Activated CD8-positive, alpha-beta memory T cell treated with anti-CD3 and anti-CD28 coated beads, Interleukin-2, amount 50 U/mL, for 24 hours (primary cell): Measurements from ENCODE around the gene TMEM132D.

ENCODE experiments used
- DNase-seq: peaks from one replicate; pipeline ENCODE4 v3.0.0-alpha.2; 2020; ENCODE audit errors: extremely low read depth

Gene TMEM132D

DNA sequence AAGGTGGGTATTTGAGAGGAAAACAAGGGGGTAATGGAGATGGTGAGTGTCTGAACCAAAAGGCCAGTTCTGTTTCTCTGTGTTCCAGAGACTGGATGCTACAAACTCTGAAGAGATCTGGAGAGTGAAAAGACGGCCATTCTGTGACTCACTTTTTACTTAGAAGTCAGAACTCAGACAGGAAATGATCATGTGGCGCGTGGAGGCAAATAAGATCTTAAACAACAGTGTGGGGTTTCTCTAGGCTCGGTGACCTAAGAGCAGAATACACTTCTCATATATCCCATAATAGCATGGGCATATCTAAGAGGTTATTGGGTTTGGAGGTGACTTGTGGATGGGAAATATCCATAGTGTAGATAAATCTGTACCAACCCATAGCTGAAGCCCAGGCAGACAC, 463.5 kb downstream of the TMEM132D start:
- no peak for DNase-seq

DNA sequence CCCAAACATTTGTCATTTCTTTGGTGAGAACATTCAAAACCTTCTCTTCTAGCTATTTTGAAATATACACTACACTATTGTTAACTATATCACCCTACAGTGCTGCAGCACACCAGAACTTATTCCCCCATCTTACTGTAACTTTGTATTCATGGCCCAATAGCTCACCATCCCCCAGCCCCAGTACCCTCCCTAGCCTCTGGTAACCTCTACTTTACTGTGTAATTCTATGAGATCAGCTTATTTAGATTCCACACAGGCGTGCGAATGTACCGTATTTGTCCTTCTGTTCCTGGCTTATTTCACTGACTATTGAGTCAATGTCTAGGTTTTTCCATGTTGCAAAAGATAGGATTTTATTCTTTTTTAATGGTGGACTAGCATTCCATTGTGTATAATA, 469.0 kb downstream of the TMEM132D start:
- DNase-seq: no peak

DNA sequence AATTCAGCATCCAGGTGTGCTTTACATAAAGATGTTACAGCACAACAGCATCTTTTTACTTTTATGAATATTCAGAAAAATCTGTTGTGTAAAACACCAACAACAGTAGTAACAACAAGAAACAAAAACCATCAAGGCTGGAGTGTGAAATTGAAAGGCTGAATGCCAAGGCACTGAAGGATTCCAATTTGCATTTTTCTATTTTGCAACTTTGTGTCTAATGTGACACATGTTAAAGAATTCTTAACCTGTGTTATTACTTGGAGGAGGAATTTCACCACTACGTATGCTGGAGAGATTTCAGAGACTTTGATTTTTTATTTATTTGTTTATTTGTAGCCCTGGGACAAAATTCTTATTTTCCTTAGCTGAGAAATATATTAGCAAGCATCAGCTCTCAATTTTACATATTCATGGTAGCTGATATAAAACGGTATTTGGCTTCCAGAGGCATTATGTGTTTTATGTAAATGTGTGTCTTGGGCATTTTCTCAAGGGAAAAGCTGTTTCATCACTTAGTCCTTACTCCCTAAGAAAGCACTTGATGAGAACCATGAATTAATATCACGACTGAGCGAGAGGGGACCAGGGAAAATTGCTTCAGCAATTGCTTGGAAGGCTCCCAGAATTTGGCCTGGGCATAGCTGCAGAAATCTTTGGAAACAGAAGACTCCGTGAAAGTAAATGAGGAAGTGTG, 475.4 kb downstream of the TMEM132D start:
- no peak for DNase-seq

- no peak for DNase-seq
These were observed 480.7 kb downstream of the TMEM132D start for GRCh38 chr12:129423041-129423580.

GRCh38 chr12:129413295-129413694, 490.5 kb downstream of the TMEM132D start:
- no peak for DNase-seq

- no peak for DNase-seq
These were observed 494.5 kb downstream of the TMEM132D start for GRCh38 chr12:129409281-129409680.

DNA sequence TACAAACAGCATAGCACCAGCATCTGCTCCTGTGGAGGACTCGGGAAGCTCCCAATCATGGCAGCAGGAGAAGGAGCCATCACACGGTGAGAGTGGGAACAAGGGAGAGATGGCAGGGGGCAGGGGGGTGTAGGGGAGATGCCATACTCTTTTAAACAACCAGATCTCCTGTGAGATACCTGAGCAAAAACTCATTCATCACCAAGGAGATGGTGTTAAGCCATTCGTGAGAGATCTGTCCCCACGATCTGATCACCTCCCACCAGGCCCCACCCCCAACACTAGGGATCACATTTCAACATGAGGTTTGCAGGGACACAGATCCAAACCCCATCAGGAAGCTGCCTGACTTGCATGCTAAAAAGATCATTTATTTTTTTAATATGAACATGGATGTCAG, 499.3 kb downstream of the TMEM132D start:
- DNase-seq: no peak

GRCh38 chr12:129401572-129401971, 502.3 kb downstream of the TMEM132D start:
- DNase-seq: no peak

- DNase-seq: no peak
These were observed 509.5 kb downstream of the TMEM132D start for GRCh38 chr12:129394177-129394825.

DNA sequence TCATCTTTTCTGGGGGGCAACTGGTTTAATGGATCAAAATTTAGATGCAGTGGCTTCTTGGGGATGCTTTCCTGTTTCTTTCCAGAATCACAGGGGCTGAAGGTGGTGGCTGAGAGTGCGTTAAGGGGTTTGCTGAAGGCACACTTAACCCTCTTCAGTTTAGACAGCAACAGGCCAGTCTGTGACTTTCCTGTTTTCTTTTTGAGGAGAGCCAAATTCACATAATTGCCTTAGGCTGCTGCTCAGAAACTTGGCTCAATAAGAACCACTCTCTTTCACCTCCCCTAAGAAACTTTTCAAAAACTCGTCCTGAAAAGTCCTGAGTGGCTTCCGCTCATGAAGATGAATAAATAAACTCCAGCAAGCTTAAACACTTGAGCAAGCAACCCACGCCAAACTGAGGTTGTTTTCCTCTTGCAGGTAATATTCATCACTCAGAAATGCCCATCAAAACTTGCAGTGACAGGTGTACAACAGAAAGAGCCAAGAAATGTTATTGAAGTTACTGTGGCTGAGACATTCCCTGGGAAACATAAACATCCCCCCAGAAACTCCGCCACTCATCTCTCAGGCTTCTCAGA, 510.4 kb downstream of the TMEM132D start:
- no peak for DNase-seq

DNA sequence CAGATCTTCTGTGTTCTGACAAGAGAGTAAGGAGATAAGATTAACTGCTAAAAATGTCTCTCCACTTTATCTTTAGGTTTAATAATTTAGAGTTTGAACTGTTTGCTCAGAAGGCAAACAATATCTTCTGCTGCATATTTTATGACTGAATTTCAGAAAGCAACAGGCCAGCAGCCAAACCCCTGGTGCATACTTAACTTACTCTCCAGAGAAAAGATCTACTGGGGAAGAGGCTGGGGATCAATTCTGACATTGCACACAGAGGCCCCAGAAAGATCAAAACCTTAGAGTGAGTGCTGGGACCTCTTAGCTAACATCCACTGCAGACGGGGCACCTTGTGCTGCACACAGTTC, 518.2 kb downstream of the TMEM132D start:
- no peak for DNase-seq

GRCh38 chr12:129383956-129384355, 519.9 kb downstream of the TMEM132D start:
- DNase-seq: no peak

DNA sequence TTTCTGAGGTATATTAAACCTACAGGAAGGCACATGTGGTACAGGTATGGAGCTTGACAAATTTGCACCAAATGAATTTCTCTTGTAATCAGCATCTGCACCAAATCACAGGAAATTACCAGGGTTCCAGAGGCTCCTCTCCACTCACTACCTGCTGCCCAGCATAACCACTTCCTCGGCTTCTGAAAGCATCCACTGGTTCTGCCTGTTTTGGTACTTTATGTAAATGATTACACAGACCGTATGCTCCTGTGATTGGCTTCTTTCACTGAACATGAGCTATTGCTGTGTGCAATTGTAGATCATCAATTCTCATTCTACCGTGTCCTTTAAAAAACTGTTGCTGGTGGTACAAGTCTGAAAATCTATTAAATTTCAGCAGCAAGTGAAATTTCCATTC, 522.1 kb downstream of the TMEM132D start:
- no peak for DNase-seq

DNA sequence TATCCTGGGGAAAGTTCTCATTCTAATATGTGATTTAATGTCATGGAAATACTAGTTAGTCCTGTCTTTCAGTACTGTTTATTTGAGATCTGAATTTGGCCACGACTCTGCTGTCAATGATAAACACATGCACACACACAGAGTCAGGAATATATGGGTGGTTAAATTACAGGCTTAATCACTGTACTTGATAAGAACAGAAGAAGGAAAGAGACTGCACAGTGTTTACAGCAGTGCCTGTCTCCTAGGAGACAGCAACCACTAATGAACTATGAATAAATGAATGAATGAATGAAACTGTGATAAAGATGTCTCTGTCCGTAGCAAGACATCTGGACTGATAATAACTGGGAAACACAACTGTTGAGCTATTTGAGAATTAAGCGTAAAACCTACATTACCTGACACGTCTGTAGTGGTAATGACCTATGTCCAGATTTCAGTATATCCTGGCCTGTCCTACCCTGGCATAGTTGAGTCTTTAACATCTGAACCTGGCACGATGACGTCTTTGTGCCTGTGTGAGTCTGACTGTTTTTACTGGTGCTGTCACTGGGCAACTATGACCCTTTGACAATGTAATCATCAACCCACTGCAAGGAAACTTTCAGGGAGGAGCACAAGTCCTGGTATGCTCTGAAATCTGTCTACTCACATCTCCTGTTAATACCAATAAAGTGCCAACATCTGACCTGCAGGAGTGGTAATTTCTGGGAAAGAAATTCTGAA, 524.6 kb downstream of the TMEM132D start:
- DNase-seq: no peak

DNA sequence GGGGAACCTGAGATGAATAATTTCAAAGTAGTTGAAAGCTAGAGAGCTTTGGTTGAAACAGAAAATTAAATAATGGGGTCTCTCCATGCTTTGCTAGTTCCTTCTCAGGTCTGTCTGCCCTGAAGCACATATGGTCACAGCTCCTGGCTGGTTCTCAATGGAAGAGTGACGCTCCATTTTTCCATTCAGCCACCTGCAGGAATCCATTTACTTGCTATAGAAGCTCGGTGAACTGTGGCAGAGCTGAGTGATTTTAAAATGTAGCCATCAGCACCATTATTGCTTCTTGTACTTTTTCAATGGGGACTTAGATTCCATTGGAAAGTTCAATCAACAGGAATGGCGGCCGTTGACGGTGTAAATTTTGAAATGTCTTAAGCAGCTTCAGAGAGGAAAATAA, 525.3 kb downstream of the TMEM132D start:
- no peak for DNase-seq

- no peak for DNase-seq
These were observed 530.1 kb downstream of the TMEM132D start for GRCh38 chr12:129373746-129374145.

GRCh38 chr12:129372876-129373275, 530.9 kb downstream of the TMEM132D start:
- no peak for DNase-seq

- DNase-seq: no peak
These were observed 531.5 kb downstream of the TMEM132D start for GRCh38 chr12:129372348-129372747.

GRCh38 chr12:129371268-129371667, 532.6 kb downstream of the TMEM132D start:
- DNase-seq: no peak

DNA sequence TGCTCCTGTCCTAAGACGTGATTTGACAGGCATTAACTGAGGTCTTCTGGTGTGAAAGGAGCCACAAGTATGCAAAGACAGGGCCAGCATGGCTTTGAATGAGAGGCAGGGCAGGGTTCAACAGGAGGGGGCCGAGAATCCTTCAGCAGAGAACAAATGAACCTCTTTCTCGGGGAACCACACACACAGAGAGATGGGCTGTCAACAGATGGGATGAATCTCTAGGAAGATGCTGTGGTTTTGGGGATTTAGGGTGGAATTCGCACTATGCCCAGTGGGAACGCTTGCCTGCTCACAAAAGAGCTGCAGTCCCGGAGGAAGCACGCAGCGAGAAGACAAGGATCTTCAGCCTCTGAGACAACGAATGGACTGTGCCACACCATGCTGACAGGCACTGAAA, 537.2 kb downstream of the TMEM132D start:
- no peak for DNase-seq

DNA sequence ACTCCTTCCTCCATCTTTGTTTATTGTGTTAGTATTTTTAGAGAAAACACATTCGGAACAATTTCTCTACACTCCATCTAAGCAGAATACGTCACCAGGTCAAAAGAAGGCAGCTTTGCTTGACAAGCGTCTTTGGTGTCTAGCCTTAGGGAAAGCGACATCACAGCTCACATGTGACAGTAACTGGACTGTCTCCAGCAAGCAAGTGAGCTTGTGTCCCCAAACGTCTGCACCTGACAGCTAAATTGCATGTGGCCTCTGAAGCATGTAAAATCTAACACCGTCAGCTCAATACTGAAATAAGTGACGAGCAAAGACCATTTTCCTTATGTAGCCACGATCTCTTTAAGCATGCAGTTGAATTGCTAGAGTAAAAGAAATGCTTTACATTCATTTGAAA, 540.8 kb downstream of the TMEM132D start:
- DNase-seq: no peak

DNA sequence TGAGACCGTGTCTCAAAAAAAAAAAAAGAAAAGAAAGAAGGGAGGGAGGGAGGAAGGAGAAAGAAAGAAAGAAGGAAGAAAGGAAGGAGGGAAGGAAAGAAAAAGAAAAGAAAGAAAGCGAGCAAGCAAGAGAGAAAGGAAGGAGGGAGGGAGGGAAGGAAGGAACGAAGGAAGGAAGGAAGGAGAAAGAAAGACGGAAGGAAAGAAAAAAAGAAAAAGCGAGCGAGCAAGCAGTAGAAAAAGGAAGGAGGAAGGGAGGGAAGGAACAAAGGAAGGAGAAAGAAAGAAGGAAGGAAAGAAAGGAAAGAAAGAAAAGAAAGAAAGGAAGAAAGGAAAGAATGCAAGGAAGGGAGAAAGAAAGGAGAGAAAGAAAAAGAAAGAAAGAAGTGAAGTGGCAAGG, 546.6 kb downstream of the TMEM132D start:
- no peak for DNase-seq
